ENCODE results near the gene KRTAP21-2.
"Not testable (repeated sequence)": the region's sequence is repeated elsewhere in the genome, so short reads cannot be mapped to it uniquely, and the experiment has no call there.

Gene KRTAP21-2

GRCh38 chr21:30747159-30747558, at the start of gene KRTAP21-2:
TSS of gene KRTAP21-2 (minus strand) at chr21:30747259. CDS start at chr21:30747202, 57 bp downstream.
- DNase-seq (ENCODE audit: low read depth): no peak

DNA sequence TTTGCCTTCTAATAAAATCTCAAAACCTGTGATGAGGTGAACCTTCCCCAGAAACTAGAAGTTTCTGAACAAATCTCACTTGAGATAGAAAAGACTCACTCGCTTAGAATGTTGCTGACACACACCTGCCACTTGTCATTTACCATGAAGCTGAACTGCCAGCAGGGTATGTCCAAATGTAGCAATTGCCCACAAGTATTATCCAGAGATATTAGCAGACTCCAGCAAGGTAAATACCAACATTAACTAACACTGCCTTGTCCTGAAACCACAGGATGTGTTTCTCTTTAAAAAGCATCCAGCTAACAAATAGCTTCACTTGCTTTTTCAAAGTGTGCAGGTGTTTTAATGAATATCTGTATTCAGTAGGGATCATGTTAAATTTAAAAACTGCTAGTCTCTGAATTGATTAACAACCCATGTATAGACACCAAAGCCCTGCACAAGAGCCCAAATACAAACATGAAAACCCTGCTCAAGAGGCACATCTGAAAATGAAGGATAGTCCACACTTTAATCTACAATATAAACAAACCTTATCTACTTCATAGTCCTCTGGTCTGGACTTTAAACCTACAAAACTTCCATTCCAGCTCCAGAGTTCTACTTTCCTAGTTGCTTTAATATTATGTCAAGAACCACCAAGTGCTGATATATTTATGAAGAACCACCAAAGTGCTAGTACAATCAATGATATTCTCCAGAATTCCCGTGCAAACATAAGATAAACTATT, 46.7 kb upstream of the KRTAP21-2 start:
- no peak for DNase-seq (ENCODE audit: low read depth)

DNA sequence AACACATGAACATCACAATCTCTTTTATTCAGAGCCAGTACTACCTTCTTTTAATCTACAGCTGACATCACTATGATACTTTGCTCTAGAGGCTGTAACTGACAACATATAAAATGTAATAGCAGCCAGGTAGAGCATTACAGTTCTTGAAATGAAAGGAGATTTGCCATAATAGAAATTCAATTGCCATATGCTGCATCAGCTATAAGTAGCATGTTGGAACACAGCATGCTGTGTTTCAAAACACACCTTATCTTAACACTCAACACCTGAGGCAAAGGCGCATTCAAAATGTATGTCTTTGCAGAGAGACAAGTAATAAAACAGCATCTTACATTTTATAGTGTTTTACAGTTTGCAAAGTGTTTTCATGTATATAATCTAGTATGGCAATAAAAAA, 32.2 kb upstream of the KRTAP21-2 start:
- no peak for DNase-seq (ENCODE audit: low read depth)

DNA sequence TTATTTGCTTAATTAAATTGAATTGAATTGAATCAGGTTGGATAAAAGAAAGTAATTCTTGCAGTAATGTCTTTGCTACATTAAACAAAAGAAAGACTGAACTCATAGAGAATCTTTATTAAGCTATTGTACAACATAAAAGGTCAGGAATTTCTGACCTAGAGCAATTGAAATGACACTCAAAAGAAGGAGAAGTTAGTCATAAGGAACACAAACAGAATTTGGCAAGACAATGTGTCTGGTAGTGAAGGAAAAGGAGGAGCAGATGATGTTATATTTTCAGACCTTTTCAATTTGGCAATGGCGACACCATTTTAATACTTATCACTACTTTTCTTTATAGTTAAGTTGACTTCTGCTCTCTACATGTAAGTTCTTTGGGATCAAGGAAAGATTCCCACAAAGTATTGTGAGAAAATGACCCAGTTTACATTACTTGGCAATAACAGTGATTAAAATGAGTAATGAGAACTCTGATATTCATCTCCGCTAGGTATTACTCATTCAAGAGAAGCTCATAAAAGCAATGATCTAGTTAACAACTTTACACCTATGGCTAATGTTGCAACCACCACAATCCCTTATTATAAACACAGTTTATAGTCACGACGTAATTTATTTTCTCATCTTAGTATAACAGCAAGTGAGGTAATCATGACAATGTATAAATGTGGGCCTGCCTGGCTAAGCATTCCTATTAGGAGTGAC, 22.8 kb upstream of the KRTAP21-2 start:
- no peak for DNase-seq (ENCODE audit: low read depth)

GRCh38 chr21:30760776-30761175, 13.7 kb upstream of the KRTAP21-2 start:
- DNase-seq (ENCODE audit: low read depth): no peak

- no peak for DNase-seq (ENCODE audit: low read depth)
Measured at GRCh38 chr21:30758306-30758705, 11.2 kb upstream of the KRTAP21-2 start.

- not testable (repeated sequence) for DNase-seq (ENCODE audit: low read depth)
Measured at GRCh38 chr21:30755328-30755727, 8.3 kb upstream of the KRTAP21-2 start, which contains the start of gene KRTAP21-1. TSS of gene KRTAP21-1 (minus strand) at chr21:30755428. CDS start at chr21:30755378, 50 bp downstream.

GRCh38 chr21:30740462-30740861, 6.6 kb downstream of the KRTAP21-2 start:
- DNase-seq (ENCODE audit: low read depth): no peak

DNA sequence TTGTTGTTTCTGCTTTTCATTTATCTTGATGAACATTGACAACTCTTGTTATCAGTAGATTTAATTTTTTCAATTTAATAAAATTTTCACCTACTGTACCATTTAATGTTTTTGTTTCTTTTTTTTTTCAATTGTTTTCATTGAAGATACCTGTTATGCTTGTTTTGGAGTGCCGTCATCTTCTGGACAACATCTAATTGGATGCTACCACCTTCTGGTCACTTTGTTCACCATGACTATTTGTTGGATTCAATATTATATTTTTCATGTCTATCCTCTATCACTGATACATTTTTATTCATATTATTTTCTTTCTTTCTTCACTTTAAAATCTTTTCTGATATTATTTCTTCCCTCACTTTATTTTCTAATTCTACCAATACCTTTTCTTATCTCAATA, 14.0 kb downstream of the KRTAP21-2 start:
- DNase-seq (ENCODE audit: low read depth): no peak

DNA sequence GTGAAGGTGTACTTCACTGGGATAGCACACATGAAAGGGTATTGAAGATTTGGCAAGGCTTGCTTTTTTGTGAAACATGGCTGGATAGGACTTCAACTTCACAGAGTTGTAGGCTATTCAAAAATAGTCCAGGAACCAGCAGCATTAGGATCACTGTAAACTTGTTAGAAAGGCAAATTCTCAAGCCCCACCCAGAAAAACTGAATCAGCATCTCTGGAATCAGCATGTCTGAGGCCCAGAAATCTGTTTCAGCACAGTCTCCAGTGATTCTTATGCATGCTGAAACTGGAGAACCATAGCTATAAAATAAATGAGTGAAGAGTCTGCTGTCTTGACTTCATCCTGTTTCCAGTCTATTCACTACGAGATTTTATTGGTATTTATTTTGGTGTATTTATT, 20.3 kb downstream of the KRTAP21-2 start:
- no peak for DNase-seq (ENCODE audit: low read depth)

DNA sequence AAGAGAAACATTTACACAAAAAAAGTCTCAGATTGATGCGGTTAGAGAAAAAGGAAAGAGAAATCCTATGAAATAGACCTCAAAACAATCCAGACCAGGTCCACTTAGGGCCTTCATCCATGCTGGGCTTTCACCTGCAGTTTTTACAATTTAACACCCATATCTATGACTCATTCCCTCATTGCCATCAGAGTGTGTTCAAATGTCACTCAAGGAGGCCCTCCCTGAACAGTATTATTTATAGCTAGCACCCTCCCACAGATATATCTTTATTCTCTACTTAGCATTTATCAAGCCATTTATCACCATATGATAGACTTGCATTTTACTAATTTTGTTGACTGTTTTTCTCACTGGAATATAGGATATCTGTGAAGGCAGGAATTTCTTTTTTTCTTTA, 27.7 kb downstream of the KRTAP21-2 start:
- DNase-seq (ENCODE audit: low read depth): no peak

DNA sequence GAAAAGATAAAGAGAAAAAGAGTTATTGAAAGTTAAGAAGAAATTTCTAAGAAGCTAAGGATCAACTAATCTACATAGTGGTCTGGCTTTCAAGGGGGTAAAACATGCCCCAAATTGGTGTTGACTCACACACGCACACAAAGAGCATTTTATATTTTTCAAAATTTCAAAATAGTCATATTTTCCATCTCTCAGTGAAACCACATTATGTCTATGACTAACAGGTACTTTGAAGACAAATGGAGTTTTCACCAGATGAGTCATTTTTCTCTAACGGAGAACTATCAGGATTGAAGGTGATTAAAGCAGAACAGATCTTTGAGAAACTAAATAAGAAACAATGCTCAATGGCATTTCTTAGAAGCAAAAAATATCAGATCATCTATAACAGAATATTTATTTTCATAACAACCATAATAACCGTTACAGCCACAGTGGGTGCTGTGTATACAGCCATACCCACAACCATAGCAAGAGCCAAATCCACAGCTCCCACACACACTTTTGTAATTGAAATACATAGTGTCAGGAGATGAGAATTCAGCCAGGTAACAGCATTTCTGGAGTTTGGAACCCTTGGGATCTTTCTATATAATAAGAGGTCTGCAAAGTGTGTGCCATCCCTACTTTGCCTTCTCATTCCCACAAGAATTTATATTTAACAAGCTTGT, 28.7 kb downstream of the KRTAP21-2 start, which contains the start of gene KRTAP21-3:
Gene KRTAP21-3 (minus strand): TSS at position 539 of the 671 bp plus-strand sequence. CDS start 18 bp downstream, at position 521.
- DNase-seq (ENCODE audit: low read depth): no peak

- no peak for DNase-seq (ENCODE audit: low read depth)
Measured at GRCh38 chr21:30717105-30717504, 30.0 kb downstream of the KRTAP21-2 start.

- no peak for DNase-seq (ENCODE audit: low read depth)
Measured at GRCh38 chr21:30714946-30715345, 32.1 kb downstream of the KRTAP21-2 start.

GRCh38 chr21:30714456-30714855, 32.6 kb downstream of the KRTAP21-2 start:
- DNase-seq (ENCODE audit: low read depth): no peak

- no peak for DNase-seq (ENCODE audit: low read depth)
Measured at GRCh38 chr21:30713766-30714165, 33.3 kb downstream of the KRTAP21-2 start.

- DNase-seq (ENCODE audit: low read depth): no peak
Measured at GRCh38 chr21:30710499-30710898, 36.6 kb downstream of the KRTAP21-2 start.

- DNase-seq (ENCODE audit: low read depth): no peak
Measured at GRCh38 chr21:30707409-30707808, 39.6 kb downstream of the KRTAP21-2 start.
